ENCODE results near the gene MRPL38. TPM values are rescaled to one million over a fixed set of nuclear protein-coding genes. Genes with fewer than 3 reads are reported as not detected.

MRPL38 gene
- total RNA-seq, 2 donors from 2014 or later = 88.6 to 190 TPM

DNA sequence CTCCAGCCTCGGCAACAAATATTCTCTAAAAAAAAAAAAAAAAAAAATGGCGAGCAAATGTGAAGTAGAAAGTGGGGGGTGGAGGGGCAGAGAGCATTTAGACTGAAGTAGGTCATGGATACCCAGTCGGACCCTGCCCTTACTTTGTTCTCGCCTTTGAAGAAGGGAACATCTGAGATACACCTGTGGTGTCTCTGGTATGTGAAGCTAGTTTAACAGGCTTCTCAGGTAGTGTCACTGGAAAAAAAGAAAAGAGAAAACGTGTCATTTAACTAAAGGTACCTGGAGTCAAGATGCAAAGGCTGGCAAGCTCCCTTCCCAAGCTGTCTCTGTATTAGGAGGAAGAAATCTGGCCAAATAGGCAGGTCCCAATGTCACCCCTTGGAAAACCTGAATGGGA lies 28.2 kb upstream of the MRPL38 start:
- TF ChIP-seq, protein P1, sequence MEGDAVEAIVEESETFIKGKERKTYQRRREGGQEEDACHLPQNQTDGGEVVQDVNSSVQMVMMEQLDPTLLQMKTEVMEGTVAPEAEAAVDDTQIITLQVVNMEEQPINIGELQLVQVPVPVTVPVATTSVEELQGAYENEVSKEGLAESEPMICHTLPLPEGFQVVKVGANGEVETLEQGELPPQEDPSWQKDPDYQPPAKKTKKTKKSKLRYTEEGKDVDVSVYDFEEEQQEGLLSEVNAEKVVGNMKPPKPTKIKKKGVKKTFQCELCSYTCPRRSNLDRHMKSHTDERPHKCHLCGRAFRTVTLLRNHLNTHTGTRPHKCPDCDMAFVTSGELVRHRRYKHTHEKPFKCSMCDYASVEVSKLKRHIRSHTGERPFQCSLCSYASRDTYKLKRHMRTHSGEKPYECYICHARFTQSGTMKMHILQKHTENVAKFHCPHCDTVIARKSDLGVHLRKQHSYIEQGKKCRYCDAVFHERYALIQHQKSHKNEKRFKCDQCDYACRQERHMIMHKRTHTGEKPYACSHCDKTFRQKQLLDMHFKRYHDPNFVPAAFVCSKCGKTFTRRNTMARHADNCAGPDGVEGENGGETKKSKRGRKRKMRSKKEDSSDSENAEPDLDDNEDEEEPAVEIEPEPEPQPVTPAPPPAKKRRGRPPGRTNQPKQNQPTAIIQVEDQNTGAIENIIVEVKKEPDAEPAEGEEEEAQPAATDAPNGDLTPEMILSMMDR (IDR thresholded peaks at IDR 0.05) = no peak
- intact Hi-C loops (cut with DNase I) = no loop called here
- no peak overlapping the region for H3K27ac ChIP-seq

DNA sequence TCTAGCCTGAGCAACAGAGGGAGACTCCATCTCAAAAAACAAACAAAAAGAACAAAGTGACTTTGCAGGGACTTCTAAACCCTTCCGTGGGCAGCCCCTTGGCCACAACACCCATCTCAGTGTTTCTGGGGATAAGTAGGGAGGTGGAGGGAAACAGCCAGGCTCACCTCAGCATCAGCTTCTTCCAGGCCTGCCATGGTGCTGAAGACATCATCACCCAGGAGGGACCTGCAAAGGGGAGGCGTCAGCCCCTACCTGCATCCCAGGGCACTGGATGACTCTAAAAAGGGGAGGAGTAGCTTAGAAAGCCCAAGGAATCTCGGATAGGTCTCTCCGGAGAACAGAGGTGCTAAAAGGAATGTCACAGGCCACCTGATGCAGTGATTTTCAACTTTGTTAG lies 26.4 kb upstream of the MRPL38 start:
- Histone ChIP-seq H3K9ac (ENCODE audit: low read depth in 2 of 2, low read length in 2 of 2) (no peak overlapping the region), H3K36me3 (no peaks in the 10 kb centered on the region), H3K9me3 (no peaks in the 10 kb centered on the region), H3K4me3 (no peak overlapping the region), H3K4me1 (no peaks in the 10 kb centered on the region), H3K27me3 (no peaks in the 10 kb centered on the region), H3K27ac (no peak overlapping the region)
- intact Hi-C loops (cut with DNase I) = no loop called here
- TF ChIP-seq, protein P1 (IDR thresholded peaks at IDR 0.05) = no peak
- DNase-seq = no peak

More for the DNA sequence above, 28.2 kb upstream of the MRPL38 start:
- Histone ChIP-seq H3K9ac (ENCODE audit: low read depth in 2 of 2, low read length in 2 of 2) (no peak overlapping the region), H3K4me3 (no peak overlapping the region), H3K36me3 (no peaks in the 10 kb centered on the region), H3K4me1 (no peaks in the 10 kb centered on the region), H3K27me3 (no peaks in the 10 kb centered on the region), H3K9me3 (no peaks in the 10 kb centered on the region)
- no peak for DNase-seq

DNA sequence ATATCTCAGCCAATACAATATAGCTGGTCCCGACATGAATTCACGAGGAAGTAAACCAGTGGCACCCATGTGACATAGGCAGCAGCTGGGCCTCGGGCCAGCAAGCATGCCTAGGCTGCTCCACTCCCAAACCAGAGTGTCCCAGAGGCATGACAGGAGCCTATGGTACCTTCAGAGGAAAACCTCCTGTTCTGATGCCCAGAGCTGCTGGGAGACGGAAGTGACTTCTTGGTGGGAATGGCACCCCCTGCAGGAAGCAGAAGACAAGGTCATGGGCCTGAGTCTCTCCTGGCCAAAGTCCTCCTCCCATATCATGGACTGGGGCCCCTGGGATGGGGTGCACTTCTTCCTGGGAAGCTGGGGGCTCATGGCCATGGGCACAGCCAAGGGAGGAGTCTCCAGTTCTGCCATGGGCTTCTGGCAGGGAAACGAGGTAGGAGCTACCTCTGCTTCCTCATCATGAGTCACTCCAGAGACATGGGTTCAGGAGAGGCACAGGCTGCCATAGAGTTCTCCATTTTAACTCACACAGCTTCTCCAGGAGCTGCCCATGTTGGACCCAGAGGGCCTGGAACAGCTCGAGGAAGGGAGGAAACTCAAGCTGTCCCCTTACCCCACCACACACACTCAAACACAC lies 22.7 kb upstream of the MRPL38 start:
- Histone ChIP-seq H3K27ac (no peak overlapping the region), H3K4me3 (no peak overlapping the region), H3K9ac (ENCODE audit: low read depth in 2 of 2, low read length in 2 of 2) (no peak overlapping the region), H3K27me3 (no peaks in the 10 kb centered on the region), H3K36me3 (no peaks in the 10 kb centered on the region), H3K4me1 (no peaks in the 10 kb centered on the region), H3K9me3 (no peaks in the 10 kb centered on the region)
- DNase-seq = peak; percentile 38
- TF ChIP-seq, protein P1 (IDR thresholded peaks at IDR 0.05) = peak; percentile 26
- intact Hi-C loops (cut with DNase I) = no loop called here

DNA sequence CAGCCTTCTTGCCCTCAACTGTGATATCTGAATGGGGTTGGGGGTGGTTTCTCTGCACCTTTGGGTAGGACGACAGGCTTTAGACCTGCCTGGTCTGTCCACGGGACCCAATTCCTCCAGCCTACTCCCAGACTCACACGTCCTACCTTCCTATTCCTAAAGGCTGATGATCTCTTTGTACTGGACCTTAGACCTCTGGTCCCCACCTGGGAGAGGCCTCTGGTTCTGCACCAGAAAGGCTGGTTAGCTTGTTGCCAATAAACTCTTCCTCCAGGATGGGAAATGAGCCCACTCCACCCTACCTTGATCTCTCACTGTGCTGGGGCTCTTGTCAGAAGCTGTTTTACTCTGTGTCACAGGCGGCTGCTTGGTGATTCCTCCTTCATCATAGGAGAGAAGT lies 21.8 kb upstream of the MRPL38 start:
- H3K27ac ChIP-seq = no peak overlapping the region
- no peaks in the 10 kb centered on the region for H3K36me3 ChIP-seq

DNA sequence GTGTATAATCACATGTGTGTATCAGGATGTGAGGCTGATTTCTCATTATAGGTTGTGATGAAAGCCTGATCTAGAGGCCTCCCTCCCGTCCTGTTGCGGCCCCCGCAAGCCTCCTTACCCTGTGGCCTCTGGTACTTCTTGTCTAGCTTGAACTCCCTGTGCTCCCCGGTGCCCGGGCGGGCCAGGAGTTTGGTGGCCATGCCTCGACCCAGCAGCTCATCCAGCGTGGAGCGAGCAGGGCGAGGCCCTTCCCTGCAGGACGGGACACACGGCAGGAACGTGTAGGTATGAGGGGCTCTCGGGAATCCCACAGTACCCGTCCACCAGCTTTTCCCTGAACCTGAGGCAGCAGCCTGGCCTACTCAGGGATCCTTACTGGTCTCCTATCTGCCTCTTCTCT lies 21.2 kb upstream of the MRPL38 start:
- Histone ChIP-seq H3K4me1 (no peaks in the 10 kb centered on the region), H3K27me3 (no peaks in the 10 kb centered on the region), H3K9me3 (no peaks in the 10 kb centered on the region), H3K9ac (ENCODE audit: low read depth in 2 of 2, low read length in 2 of 2) (no peak overlapping the region), H3K4me3 (no peak overlapping the region), H3K36me3 (no peaks in the 10 kb centered on the region), H3K27ac (no peak overlapping the region)
- intact Hi-C loops (cut with DNase I) = no loop called here
- TF ChIP-seq, protein P1 (IDR thresholded peaks at IDR 0.05) = no peak
- DNase-seq = no peak

More for the DNA sequence above, 21.8 kb upstream of the MRPL38 start:
- Histone ChIP-seq H3K4me3 (no peak overlapping the region), H3K4me1 (no peaks in the 10 kb centered on the region), H3K9me3 (no peaks in the 10 kb centered on the region), H3K9ac (ENCODE audit: low read depth in 2 of 2, low read length in 2 of 2) (no peak overlapping the region), H3K27me3 (no peaks in the 10 kb centered on the region)
- TF ChIP-seq, protein P1 (IDR thresholded peaks at IDR 0.05) = no peak
- intact Hi-C loops (cut with DNase I) = no loop called here
- DNase-seq = no peak
